Measurements from ENCODE around the gene MB21D2. TPM values are rescaled to one million over a fixed set of nuclear protein-coding genes. Genes with fewer than 3 reads are reported as not detected.

The MB21D2 gene
- total RNA-seq, 2 experiments from 2014 or later = 0.06 TPM; not detected in 1

GRCh38 chr3:192928016-192928415, 10.4 kb upstream of the MB21D2 start:
- H3K79me2 ChIP-seq (ENCODE audit: insufficient read depth, low read depth, low read length) = no peaks in the 10 kb centered on the region
- no TSS peak for BruUV-seq (replicated peaks)
- H3K4me3 ChIP-seq (ENCODE audit: low read depth, low read length, poor library complexity, severe bottlenecking) = no peak overlapping the region
- no peaks in the 10 kb centered on the region for H4K20me1 ChIP-seq (ENCODE audit: insufficient read depth, low read length)
- no peak overlapping the region for H2AFZ ChIP-seq (ENCODE audit: low read length)
- H3K27ac ChIP-seq (ENCODE audit: low read depth, low read length, poor library complexity, severe bottlenecking) = no peak overlapping the region
- H3K9me2 ChIP-seq (ENCODE audit: insufficient read depth, low read length) = no peaks in the 10 kb centered on the region
- CTCF ChIA-PET (ENCODE audit: unreplicated experiment) = no interaction called here
- TF ChIP-seq CTCF (conservative IDR thresholded peaks at IDR 0.05; ENCODE audit: low read length) = no peak
- TF ChIP-seq EZH2phosphoT487 (IDR thresholded peaks at IDR 0.05; ENCODE audit: borderline replicate concordance, low read depth, low read length) = no peak
- no peaks in the 10 kb centered on the region for H3K4me1 ChIP-seq (ENCODE audit: insufficient read depth, low read length, poor library complexity, severe bottlenecking)
- H3K9me3 ChIP-seq (ENCODE audit: low read length) = no peaks in the 10 kb centered on the region
- H3K4me2 ChIP-seq (ENCODE audit: low read length) = no peak overlapping the region
- intact Hi-C loops (cut with micrococcal nuclease; ENCODE audit: unreplicated experiment) = no loop called here
- POLR2A ChIA-PET = interaction anchor here (1.6 kb wide), 1 partner anchor 14 kb away, joined by 5 read pairs; no protein-coding TSS in a partner anchor
- no peaks in the 10 kb centered on the region for H3K36me3 ChIP-seq (ENCODE audit: insufficient read depth, low read length)
- DNase-seq (ENCODE audit: low spot score) = no peak

GRCh38 chr3:192927016-192927415, 9.4 kb upstream of the MB21D2 start:
- H2AFZ ChIP-seq (ENCODE audit: low read length) = no peak overlapping the region
- POLR2A ChIA-PET = no interaction called here
- TF ChIP-seq EZH2phosphoT487 (IDR thresholded peaks at IDR 0.05; ENCODE audit: borderline replicate concordance, low read depth, low read length) (no peak), CTCF (conservative IDR thresholded peaks at IDR 0.05; ENCODE audit: low read length) (no peak)
- H3K4me3 ChIP-seq (ENCODE audit: low read depth, low read length, poor library complexity, severe bottlenecking) = no peak overlapping the region
- no peaks in the 10 kb centered on the region for H3K9me2 ChIP-seq (ENCODE audit: insufficient read depth, low read length)
- no peak for DNase-seq (ENCODE audit: low spot score)
- intact Hi-C loops (cut with micrococcal nuclease; ENCODE audit: unreplicated experiment) = no loop called here
- H3K9me3 ChIP-seq (ENCODE audit: low read length) = no peaks in the 10 kb centered on the region
- H3K27ac ChIP-seq (ENCODE audit: low read depth, low read length, poor library complexity, severe bottlenecking) = no peak overlapping the region
- no TSS peak for BruUV-seq (replicated peaks)
- H3K4me2 ChIP-seq (ENCODE audit: low read length) = no peak overlapping the region
- no peaks in the 10 kb centered on the region for H3K79me2 ChIP-seq (ENCODE audit: insufficient read depth, low read depth, low read length)
- CTCF ChIA-PET (ENCODE audit: unreplicated experiment) = no interaction called here
- H3K4me1 ChIP-seq (ENCODE audit: insufficient read depth, low read length, poor library complexity, severe bottlenecking) = no peaks in the 10 kb centered on the region
- no peaks in the 10 kb centered on the region for H3K36me3 ChIP-seq (ENCODE audit: insufficient read depth, low read length)
- H4K20me1 ChIP-seq (ENCODE audit: insufficient read depth, low read length) = no peaks in the 10 kb centered on the region

GRCh38 chr3:192923731-192924130, 6.1 kb upstream of the MB21D2 start:
- Histone ChIP-seq H3K4me2 (ENCODE audit: low read length) (no peak overlapping the region), H2AFZ (ENCODE audit: low read length) (no peak overlapping the region), H3K27ac (ENCODE audit: low read depth, low read length, poor library complexity, severe bottlenecking) (no peak overlapping the region), H3K9me3 (ENCODE audit: low read length) (no peaks in the 10 kb centered on the region), H3K9me2 (ENCODE audit: insufficient read depth, low read length) (no peaks in the 10 kb centered on the region), H3K79me2 (ENCODE audit: insufficient read depth, low read depth, low read length) (no peaks in the 10 kb centered on the region), H3K36me3 (ENCODE audit: insufficient read depth, low read length) (no peaks in the 10 kb centered on the region), H3K4me1 (ENCODE audit: insufficient read depth, low read length, poor library complexity, severe bottlenecking) (no peaks in the 10 kb centered on the region), H3K4me3 (ENCODE audit: low read depth, low read length, poor library complexity, severe bottlenecking) (no peak overlapping the region), H4K20me1 (ENCODE audit: insufficient read depth, low read length) (no peaks in the 10 kb centered on the region)
- BruUV-seq (replicated peaks) = no TSS peak
- ChIA-PET CTCF (ENCODE audit: unreplicated experiment) (no interaction called here), POLR2A (interaction anchor here (1.5 kb wide), 1 partner anchor 11 kb away, joined by 11 read pairs; no protein-coding TSS in a partner anchor)
- intact Hi-C loops (cut with micrococcal nuclease; ENCODE audit: unreplicated experiment) = no loop called here
- no peak for DNase-seq (ENCODE audit: low spot score)
- no peak for TF ChIP-seq EZH2phosphoT487 (IDR thresholded peaks at IDR 0.05; ENCODE audit: borderline replicate concordance, low read depth, low read length)
- no peak for TF ChIP-seq CTCF (conservative IDR thresholded peaks at IDR 0.05; ENCODE audit: low read length)

Data from OCI-LY7 (cell line).